T-helper 2 cell treated with Interferon-gamma antibody and Interleukin-4, amounts not matched to agents 100 ng/mL and 5 ng/mL, for 36 hours (primary cell): Measurements from ENCODE around the gene MAP3K7CL. TPM values are rescaled to one million over a fixed set of nuclear protein-coding genes. Genes with fewer than 3 reads are reported as not detected.

ENCODE experiments used
- intact Hi-C: fragments of 100-400 bp; cut with micrococcal nuclease; formaldehyde crosslinking; loops from one replicate; pipeline ENCODE4 v1.15.1; 2023
- total RNA-seq: library from RNA; stranded (reverse); gene quantifications from 2 replicates; pipeline ENCODE4 v1.2.3, GENCODE V29; 2022

The MAP3K7CL gene
- total RNA-seq, 1 donor from 2014 or later: 5.1 TPM

- intact Hi-C loops: no loop called here
These were observed 63.9 kb downstream of the MAP3K7CL start for GRCh38 chr21:29194342-29194741.

DNA sequence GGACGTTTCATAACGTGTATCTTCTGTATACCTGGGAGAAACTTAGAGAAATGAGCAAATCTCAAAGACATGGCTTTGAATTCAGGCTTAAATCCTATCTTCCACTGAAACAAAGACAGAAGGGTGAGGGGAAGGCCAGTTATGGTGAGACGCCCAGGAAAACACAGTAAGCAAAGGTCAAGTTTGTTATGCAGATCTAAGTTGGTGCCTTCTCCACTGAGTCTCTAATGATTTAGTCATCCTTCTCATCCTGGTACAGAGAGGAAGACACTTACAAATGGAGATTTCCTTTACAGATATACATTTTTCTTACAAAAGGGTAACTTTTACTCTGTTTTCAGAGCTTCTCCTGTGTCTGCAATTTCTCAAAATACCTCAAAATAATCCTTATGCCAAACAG is 64.4 kb downstream of the MAP3K7CL start:
- intact Hi-C loops: no loop called here

DNA sequence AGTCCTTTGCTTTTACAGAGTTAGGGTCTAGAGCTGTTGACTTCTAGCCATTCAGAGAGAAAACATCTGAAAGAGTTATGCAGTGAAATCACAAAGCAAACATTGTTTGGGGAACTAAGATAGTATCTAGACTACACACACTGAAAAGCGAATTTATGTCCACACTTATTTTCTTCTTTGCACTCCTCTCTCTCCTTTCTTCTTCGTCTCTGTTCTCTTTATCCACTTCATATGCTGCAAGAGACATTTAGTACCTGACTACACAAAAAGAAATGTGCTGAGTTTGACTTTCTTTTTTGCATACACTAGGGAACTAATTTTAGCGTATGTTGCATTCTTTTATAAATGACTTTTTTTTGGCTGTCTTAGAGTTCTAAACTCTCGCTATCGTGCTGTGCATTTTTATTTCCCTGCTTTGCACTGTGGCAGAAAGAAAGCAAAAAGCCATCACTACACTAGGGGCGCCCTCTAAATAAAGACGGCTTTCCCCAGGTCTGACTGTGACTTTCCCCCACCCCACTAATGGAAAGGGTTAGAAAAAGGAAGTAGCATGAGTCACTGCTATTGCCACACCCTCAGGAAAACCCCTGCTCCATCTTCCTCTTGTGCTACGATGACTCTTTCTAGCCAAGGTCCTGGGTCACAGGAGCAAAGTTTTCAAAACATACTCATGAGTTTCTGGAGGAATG is 65.7 kb downstream of the MAP3K7CL start:
- intact Hi-C loops: loop anchor here (1.0 kb wide), 2 partner anchors 103 to 123 kb away; partner anchors contain the start of gene CCT8

- intact Hi-C loops: loop anchor here (1.0 kb wide), 2 partner anchors 103 to 123 kb away; partner anchors contain the start of gene CCT8
These were observed 66.3 kb downstream of the MAP3K7CL start for GRCh38 chr21:29196670-29197191.

GRCh38 chr21:29201186-29201585 is 70.7 kb downstream of the MAP3K7CL start:
- intact Hi-C loops: no loop called here

GRCh38 chr21:29205009-29205408 is 74.6 kb downstream of the MAP3K7CL start:
- intact Hi-C loops: no loop called here

DNA sequence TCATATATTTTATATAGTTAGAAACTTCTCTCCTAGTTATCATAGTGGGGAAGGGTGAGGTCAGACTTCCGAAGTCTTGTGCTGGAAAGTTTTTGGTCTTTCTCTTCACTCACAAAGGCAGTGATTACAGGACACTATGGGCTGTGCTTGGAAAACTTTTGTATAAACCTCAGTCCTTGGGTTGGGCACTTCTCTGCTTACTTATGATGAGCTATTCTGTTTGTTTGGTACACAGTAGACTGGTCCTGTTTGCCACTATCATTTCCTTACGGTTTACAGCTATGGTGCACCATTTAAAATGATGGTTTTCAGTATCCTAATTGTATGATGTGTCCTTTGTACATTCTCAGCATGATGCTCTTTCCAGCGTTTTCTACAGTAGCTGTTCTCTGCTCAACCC is 75.5 kb downstream of the MAP3K7CL start:
- intact Hi-C loops: no loop called here

- intact Hi-C loops: no loop called here
These were observed 76.0 kb downstream of the MAP3K7CL start for GRCh38 chr21:29206445-29206844.

- intact Hi-C loops: no loop called here
These were observed 76.8 kb downstream of the MAP3K7CL start for GRCh38 chr21:29207201-29207600.

DNA sequence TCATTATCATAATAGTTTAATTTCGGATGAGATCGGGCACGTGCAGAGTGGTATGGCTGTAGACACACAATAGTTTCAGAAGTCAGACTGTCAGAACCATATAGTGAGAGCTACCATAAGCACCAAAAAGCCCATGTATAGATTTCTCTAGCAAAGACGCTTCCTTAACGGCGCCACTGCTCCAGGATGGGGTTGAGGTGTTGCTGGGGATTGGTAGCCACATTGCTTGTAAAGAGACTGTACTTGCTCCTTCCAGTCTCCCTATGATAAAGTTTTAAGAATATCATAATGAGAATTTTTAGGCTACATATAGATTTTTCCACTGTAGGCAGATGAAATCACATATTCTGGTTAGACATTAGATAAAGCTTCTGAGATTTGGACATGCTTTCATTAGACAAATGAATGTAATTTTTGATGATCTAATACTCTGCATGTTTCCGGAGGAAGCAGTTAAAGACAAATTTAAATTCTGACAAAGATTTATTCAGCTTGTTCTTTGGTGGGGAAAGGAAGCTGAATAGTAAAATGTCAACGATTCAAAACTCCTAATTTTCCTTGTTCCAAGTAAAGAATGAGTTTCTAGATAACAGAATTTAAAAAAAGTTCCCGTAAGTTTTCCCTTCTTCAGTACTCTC is 77.7 kb downstream of the MAP3K7CL start:
- intact Hi-C loops: no loop called here

- intact Hi-C loops: no loop called here
These were observed 78.2 kb downstream of the MAP3K7CL start for GRCh38 chr21:29208682-29209059.

- intact Hi-C loops: no loop called here
These were observed 79.3 kb downstream of the MAP3K7CL start for GRCh38 chr21:29209696-29210095.

DNA sequence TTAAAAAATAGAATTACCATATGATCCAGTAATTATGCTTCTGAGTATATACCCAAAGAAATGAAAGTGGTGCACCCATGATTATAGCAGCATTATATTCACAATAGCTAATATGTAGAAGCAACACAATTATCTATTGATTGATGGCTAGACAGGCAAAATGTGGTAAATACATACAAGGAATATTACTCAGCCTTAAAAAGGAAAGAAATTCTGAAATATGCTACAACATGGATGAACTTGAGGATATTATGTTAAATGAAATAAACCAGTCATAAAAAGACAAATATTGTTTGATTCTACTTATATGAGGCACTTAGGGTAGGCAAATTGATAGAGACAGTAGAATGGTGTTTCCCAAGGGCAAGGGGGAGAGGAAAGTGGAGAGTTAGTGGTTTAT is 80.8 kb downstream of the MAP3K7CL start:
- intact Hi-C loops: no loop called here

- intact Hi-C loops: no loop called here
These were observed 82.0 kb downstream of the MAP3K7CL start for GRCh38 chr21:29212446-29212845.

DNA sequence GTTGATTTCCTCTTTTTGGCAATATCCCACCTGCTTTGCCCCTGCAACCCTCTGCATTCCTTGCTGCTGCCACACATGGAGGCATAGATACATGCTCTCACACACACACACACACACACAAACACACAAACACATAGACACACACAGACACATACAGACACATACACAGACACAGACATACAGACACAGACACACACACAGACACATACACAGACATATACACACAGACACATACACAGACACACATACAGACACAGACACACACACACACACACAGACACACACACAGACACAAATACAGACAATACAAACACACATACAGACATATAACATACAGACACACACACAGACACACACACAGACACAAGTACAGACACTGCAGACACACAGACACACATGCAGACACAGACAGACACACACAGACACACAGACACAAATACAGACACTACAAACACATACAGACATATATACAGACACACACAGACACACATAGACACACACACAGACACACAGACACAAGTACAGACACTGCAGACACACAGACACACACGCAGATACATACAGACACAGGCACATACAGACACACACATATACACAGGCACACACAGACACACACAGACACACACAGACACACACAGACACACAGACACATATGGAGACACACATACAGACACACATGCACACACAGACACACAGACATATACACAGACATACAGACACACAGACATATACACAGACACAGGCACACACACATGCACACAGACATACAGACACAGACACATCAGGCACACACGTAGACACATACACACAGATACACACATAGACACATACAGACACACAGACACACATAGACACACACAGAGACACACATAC is 83.3 kb downstream of the MAP3K7CL start:
- intact Hi-C loops: no loop called here

- intact Hi-C loops: no loop called here
These were observed 85.3 kb downstream of the MAP3K7CL start for GRCh38 chr21:29215709-29216108.

GRCh38 chr21:29217818-29218291 is 87.4 kb downstream of the MAP3K7CL start:
- intact Hi-C loops: no loop called here

- intact Hi-C loops: no loop called here
These were observed 88.3 kb downstream of the MAP3K7CL start for GRCh38 chr21:29218749-29219148.

DNA sequence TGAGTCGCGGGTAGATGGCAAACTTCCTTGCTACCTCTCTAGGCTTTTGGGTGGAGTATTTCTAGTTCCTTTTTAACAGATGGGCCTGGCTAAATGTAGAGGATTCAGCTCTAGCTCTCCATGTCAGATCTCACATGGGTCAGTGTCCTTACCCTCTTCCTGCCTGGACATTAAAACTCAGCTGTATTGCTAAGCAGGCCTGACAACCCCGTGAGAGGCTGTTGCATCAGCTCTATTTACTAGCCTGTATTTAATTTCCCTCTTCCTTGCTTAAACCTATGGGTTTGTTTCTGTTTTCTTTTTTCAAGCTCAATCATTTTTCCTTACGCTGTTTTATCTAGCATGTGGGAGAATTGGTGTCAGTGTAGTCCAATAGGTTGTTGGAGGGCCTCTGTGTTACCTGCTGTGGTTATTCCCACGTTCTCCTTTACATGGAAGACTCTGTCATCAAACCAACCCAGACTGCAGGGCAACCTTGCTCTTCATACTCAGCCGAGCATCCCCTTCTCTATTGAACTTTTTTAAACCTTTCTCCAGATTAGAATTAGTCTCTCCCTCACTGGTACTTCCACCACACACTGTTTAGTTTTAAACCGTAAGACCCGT is 88.8 kb downstream of the MAP3K7CL start:
- intact Hi-C loops: no loop called here

- intact Hi-C loops: no loop called here
These were observed 90.9 kb downstream of the MAP3K7CL start for GRCh38 chr21:29221253-29221744.

- intact Hi-C loops: no loop called here
These were observed 93.6 kb downstream of the MAP3K7CL start for GRCh38 chr21:29224006-29224405.
